NCI-H2171 (cell line): ENCODE results near the gene WNT4.
A peak's percentile ranks its signal among the peaks of the same experiment; 100 is the strongest.
"Not testable (repeated sequence)": the region's sequence is repeated elsewhere in the genome, so short reads cannot be mapped to it uniquely, and the experiment has no call there.

Source experiments
- DNase-seq: peaks from one replicate; lab custom pipeline; 2025; lab: John Stamatoyannopoulos, UW

WNT4 gene

DNA sequence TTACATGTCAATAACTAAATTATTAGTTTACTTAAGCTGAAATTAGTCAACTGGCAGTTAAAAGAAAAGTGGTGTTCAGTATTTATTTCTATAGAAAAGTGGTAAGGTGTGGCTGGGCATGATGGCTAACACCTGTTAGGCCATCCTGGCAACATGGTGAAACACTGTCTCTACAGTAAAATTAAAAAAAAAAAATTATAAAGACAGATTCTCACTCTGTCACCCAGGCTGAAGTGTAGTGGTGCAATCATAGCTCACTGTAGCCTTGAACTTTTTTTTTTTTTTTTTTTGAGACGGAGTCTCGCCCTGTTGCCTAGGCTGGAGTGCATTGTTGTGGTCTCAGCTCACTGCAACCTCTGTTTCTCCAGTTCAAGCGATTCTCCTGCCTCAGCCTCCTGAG lies 32.9 kb downstream of the WNT4 start:
- no peak for DNase-seq

DNA sequence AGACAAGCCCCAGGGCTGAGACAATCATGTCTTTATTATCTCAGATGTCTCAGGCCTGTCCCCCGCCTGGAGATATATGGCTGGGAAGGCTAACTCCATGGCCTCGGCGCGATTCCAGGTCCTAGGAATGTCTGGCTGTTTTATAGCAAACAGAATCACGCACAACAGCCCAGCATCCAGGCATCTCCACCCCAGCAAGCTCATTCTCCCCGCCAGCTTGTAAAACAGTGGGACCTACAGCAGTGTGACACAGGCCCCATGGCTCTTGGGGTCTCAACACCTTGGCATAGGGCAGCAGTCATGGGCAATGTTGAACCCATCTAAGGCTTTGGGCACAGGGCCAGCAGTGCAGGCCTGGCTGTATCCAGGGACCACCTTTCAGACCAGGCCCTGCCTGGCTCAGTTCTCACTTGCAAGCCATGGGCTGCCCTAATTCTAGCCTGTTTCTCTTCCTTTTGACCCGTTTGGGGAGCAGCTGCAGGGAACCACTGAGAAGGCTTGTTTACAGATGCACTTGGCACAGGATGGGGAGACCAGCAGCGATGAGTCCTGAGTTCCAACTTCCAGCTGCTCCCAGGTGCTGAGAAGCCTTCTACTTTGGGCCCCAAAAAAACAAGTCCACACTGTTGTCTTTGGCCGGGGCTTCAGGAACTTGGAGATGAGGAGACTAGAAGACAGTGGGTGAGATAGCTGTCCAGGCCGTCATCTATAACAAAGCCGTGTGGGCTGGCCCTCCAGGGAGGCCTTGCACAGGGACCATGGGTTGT lies 34.4 kb downstream of the WNT4 start:
- no peak for DNase-seq

DNA sequence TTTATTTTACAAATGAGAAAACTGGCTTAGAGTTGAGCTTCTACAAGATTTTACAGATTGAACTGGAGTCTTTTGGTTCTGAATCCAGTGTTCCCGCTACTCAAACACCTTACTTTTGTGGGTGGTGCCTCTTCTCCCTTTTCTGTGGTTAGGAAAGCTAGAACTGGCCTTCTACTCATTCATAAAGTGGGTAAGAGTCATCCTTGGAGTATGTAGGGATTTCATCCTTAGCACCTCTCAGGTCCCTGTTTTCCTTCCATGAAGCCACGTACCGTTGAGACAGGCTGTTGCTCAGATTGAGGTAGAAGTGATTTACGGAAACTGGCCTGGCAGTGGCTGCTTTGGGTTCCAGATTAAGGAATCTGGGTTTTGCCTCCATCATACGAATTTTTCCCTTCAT lies 35.8 kb downstream of the WNT4 start:
- no peak for DNase-seq

DNA sequence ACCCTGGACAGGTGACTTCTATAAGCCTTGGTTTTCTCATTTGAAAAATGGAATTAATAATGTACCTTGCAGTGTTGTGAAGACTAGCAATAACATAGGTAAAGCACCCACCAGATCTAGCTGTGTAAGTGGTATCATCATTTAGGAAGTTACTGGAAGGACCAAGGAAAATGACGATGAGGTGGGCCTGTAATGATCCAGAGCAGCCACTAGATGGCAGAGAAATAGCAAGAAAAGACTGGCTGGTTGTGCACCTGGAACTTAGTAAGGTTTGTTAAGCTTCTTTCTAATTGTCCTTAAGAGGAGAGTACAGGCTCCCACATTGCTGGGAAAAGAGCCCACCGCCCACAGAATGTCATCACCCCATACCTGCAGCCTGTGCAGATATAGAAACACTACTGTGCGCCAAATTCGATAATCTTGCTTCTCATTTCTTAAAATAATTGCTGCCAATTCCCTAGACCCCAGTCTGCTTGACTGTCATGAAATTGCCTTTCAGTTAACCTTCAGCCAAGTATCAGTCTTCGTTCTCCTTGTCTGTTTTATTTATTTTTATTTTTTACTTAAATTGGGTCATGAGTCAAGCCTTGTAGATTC lies 37.2 kb downstream of the WNT4 start:
- DNase-seq = peak; percentile 51

DNA sequence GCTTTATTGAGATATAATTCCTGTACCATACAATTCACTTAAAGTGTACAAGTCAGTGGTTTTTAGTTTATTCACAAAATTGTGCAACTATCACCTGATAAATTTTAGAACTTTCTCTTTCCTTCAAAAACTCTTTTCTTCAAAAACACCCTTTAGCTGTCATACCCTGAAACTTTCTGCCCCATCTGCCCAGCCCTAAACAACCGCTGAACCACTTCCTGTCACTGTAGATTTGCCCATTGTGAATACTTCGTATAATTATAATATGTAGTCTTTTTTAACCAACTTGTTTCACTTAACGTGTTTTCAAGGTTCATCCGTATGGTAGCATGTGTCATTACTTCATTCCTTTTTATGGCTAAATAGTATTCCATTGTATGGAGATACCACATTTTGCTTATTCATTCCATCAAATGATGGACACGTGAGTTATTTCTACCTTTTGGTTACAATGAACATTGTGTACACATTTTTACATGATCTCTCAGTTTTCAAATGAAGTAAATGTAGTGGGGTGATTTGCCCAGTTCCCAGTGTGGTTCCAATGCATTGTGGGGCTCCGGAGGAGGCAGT lies 37.9 kb downstream of the WNT4 start:
- DNase-seq = no peak

DNA sequence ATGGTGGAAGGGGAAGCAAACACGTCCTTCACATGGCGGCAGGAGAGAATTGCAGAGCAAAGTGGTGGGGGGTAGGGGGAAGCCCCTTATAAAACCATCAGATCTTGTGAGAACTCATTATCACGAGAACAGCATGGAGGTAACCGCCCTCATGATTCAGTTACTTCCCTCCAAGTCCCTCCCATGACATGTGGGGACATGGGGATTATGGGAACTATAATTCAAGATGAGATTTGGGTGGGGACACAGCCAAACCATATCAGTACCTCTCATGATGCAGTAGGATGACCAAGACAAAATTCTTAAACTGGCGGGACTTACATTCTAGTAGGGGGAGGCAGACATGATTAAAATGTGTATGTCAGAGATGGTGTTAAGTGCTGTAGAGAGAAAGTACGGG lies 38.8 kb downstream of the WNT4 start:
- no peak for DNase-seq

DNA sequence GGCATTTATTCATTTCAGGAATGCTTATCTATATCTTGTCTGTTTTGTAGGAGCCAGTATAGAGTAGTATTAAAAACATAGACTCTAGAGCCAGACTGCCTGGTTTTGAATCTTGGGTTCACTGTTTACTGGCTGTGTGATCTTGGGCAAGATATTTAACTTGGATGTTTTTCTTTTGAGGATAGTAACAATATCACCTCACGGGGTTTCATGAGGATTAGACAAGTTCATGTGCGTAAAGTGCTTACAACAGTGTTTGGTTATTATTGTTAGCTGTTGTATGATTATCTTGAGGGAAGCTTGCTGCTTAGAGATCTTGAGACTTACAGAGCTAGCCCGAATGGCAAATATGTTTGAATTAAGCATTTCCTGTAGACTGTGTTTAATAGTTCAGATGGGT lies 40.2 kb downstream of the WNT4 start:
- DNase-seq = no peak

DNA sequence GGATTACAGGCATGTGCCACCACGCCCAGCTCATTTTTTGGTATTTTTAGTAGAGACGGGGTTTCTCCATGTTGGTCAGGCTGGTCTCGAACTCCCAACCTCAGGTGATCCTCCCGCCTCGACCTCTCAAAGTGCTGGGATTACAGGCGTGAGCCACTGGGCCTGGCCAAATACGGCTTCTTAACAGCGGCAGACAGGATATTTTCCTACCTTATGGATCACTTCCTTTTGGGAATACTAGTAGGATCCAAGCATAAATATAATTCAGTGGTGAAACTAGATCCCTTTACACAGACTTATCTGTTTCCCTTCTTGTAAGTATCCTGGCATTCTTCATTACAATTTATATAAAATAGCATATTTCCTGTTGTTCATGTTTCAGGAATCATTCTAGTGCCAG lies 40.9 kb downstream of the WNT4 start:
- no peak for DNase-seq

DNA sequence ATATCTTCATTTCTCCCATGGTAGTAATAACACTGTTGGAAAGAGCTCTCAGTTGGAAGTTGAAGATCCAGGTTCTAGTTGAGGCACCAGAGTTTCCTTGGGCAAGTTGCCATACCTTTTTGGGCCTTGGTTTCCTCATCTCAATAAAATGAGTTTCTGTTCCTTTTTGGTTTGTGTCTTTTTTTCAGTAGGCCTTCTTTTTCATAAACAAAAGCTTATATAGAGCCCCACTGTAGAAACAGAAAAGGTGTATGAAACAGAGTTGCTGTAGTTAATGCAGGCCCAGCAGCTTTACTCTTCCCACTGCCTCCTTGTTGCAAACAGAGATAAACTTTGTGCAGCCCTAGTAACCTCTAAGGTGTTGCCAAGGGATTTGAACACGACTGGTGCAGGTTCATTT lies 41.7 kb downstream of the WNT4 start:
- DNase-seq = no peak

DNA sequence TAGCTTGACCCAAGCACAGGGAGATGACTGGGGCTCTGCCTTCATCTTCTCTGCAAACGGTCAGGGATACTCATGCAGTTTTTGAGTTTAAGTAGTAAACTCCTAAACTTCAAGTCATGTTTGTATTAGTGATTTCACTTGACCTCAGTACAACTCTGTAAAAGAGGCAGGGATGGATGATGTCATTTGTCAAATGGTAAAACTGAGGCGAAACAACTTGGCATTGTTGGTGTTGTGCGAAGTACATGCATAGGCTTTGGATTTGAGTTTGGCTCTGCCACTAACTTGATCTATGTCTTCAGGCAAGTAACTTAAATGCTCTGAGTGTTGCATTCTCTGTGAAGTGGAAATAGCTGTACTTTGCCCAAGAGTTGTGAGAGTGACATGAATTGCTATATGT lies 42.7 kb downstream of the WNT4 start:
- no peak for DNase-seq

DNA sequence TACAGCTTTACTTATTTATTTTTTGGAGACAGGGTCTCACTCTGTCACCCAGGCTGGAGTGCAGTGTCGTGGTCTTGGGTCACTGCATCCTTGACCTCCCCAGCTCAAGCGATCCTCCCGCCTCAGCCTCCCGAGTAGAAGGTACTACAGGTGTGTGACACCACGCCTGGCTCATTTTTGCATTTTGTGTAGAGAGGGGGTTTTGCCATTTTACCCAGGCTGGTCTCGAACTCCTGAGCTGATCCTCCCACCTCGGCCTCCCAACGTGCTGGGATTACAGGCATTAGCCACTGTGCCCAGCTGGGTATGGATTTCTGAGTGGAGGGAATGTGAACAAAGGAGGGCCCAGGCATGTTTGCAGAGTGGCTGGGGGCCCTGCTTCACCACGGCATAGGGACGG lies 44.1 kb downstream of the WNT4 start:
- DNase-seq = no peak

DNA sequence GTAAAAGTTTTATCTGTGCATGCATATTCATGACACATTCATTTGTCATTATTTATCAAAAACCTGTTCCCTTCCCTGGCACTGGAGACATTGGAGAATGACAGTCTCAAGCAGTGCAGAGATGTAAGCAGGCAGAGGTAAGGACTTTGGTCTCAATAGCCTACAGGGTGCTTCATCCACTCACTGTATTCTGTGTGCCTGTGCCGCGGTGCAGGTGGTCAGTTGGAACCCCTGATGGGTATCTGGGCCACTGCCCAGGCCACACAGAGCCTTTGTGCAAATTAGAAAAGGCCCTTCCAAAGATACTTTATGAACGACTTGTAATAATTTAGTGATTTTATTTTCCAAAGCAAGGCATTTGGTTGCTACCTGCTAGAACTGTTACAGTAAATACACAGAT lies 46.4 kb downstream of the WNT4 start:
- no peak for DNase-seq

DNA sequence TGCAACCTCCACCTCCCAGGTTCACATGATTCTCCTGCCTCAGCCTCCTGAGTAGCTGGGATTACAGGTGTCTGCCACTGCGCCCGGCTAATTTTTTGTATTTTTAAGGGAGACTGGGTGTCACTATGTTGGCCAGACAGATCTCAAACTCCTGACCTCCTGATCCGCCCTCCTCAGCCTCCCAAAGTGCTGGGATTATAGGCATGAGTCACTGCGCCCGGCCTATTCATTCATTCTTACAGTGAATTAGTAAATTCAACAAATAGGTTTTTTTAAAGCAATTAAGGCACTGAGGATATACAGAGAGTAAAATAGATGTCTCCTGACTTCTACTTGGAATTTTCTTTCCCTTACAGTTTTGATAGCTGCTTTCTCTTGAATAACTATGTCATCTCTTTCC lies 46.9 kb downstream of the WNT4 start:
- no peak for DNase-seq

DNA sequence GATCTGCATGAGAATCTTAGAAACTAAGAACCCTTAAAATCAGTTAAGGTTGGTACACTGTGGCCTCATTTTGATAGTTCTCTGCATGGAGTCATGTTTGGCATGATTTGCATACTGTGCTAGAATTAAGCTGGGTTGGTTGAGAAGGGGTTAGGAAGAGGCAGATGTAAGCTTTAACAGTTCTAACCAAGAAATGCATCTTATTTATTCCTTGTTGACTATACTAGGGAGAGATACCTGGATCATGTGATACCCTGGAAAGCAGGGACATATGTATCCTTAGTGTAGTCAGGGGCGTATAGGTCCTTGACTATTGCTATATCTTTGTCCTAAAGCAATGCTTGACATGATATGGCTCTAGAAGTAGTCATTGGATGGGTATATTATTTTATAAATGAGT lies 49.4 kb downstream of the WNT4 start:
- no peak for DNase-seq

DNA sequence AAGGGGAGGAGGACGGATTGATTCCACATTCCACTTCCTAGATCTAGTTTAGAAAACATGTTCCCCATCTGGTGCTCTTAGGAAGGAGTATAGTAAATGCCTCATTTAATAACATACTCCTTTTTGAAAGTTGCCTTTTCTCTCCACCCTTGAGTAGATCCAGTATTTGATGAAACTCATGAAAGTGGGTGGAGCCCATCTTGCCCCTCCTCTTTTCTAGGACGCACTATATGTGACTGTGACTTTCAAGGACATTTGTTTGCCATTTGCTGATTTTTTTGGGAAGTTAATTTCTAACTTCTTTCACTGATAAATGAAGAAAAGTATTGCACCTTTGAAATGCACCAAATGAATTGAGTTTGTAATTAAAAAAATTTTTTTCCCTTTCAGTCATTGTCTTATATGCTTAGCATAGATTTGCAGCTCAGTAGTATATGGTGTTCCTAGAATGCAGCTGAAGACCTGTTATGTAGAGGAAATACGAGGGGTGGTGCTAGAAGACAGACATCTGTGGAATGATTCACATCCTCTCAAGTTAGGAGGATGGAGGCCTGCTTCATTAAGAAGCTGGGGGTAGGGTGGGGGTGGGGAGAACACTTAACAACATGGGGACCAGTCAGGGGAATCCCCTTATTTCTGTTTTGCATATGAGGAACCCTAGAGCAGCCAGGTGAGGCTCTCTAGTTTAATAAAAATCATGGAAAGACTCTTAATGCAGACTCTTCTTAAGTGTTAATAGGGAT lies 50.7 kb downstream of the WNT4 start:
- DNase-seq = not testable (repeated sequence)

DNA sequence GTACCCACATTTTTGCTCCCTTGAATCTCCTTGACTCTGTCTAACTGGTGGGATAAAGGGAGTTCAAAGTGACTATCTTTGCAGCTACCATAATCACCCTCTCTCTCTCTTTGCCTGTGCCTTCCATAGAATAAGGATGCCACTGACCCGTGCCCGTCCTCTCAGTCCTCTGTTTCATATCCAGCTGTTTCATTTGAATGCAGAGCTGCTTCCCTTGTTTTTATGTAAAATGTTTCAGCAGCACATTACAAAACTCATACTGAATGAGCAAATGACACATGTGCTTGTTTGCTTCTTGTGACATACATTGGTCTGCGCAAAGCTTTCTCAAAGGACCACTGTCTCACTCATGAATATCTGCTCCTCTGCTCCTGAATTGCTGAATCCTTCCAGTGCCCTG lies 52.0 kb downstream of the WNT4 start:
- DNase-seq = no peak

DNA sequence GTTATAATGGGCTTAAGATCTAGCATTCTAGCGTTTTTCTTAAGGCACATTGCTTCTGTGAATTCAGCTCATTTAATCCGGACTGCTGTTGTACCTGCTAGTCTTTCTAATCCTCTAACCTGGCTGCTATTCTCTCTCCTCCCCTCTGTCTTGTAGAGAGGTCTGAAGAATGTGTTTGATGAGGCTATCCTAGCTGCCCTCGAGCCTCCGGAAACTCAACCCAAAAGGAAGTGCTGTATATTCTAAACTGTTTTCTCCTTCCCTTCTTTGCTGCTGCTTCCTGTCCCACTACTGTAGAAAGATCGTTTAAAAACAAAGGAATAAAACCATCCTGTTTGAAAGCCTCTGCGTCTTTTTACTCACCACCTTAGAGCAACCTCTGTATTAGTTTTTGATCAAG lies 53.1 kb downstream of the WNT4 start:
- no peak for DNase-seq

DNA sequence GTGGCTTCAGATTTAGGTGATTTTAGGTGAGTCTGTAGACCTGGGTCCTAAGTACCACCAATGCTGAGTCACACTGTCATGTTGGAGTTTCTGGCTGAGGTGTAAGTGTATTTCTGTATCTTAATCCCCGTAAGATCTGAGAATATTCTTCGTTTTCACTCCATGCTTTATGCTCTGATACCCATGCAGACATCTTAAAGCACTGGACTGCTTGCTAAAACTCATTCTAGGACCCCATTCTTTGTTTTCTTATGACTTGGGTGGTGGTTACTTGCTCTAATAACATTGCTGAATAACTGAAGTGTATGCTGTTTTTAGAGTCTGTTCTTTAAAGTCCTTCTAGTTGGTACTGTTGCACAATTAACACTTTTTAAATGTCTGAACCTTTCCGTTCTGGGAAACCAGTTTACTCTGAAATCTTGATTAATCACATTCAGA lies 53.7 kb downstream of the WNT4 start:
- no peak for DNase-seq

DNA sequence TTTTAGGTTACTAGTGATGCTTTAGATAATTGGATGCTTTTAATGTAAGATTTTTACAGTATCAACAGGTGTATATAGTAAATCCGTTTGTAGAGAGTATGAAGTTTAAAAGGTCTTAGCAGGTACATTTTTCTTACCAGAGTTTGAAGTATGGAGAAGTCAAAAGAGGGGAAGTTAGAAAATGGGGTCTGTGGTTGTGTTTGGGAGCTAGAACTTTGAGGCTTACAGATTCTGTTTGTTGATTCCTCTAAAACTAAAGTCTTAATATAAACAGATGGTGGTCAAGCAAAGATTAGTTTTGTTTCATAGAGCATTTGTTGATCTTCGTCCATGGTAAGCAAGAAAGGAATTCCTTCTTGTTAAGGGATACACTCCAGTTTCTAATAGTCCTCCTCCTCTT lies 54.6 kb downstream of the WNT4 start:
- no peak for DNase-seq

DNA sequence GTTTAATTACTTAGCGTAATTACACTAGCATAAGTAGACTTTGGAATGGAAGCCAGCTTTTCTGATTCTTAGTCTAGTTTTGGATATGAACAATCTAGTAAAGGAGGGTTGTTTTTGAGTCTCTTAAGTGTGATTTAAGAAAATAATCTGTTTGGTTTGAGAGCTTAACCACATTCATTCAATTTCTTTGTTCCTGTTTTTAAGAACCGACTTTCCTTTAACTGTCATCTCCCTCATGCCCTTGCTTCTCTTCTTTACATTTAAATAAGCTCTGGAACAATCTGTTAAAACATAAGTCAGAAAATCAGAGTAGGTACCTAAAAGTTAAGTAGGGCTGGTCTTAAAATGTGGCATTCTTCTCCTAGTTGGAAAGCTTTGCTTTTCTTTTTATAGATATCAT lies 62.7 kb downstream of the WNT4 start:
- DNase-seq = no peak

DNA sequence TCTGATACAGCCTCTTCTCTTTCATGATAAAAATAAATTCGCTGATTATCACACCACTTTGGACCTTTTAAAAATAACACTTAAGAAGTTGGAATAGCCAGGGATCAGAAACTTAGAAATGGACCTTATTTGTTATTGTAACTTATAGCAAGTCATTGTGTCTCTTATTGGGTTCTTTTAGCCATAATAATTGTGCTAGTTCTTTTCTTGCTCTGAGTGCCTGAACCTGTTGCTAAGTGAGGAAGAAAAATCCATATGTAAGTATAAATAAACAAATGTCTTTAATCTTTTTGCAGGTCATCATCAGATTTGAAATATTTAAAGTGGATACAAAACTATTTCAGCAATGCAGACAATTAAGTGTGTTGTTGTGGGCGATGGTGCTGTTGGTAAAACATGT lies 64.8 kb downstream of the WNT4 start:
- no peak for DNase-seq

DNA sequence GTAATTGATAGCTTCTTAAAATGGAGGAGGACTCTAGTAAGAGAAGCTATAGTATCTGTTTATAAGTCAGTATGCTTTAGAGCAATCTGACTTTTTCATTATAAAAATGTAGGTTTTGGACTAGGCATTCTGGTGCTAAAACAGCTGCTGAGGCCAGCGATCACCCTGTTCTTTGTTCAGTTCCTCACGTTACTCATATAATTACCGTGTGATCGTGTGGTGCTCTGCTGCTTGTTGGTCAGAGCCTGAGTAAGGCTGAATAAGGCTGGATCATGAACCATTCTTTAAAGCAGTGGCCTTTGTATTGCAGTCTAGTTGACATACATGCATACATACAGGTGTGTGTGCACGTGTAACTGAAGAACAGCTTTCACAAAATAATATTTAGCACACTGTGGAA lies 65.2 kb downstream of the WNT4 start:
- no peak for DNase-seq

DNA sequence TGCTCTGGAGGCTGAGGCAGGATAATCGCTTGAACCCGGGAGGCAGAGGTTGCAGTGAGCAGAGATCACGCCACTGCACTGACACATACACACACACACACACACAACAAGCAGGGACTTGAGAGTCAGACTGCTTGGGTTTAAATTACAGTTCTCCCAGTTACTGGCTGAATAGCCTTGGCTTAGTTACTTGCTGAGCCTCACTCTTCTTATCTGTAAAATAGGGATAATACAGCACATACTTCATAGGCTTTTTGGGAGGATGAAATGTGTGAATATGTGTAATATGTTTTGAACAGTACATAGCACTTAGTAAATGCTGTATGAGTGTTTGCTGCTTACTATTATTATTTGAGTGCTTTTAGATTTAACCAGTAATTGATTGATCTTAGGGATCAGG lies 66.6 kb downstream of the WNT4 start:
- DNase-seq = no peak
